Keratinocyte (primary cell): Measurements from ENCODE around the gene ABI3BP.

Source experiments
- CTCF ChIP-seq, 3 experiments: IDR thresholded peaks in 1 of 3; conservative IDR thresholded peaks in 1 of 3; optimal IDR thresholded peaks in 1 of 3; 2 replicates in 2 of 3; 3 replicates in 1 of 3; pipeline versions ENCODE3 to v1.5.1; 2011; ENCODE audit warnings: low read length in 3 of 3, mild to moderate bottlenecking in 3 of 3, moderate library complexity in 2 of 3, control low read depth in 1 of 3, inconsistent platforms in 1 of 3; ENCODE audit not compliant: insufficient read depth in 2 of 3; ENCODE audit errors: extremely low read depth in 1 of 3
- EZH2 ChIP-seq: IDR thresholded peaks from one replicate; pipeline ENCODE4 v1.6.1; 2012; ENCODE audit warnings: inconsistent platforms, mild to moderate bottlenecking, low read length, moderate library complexity

GRCh38 chr3:100869787-100870186 lies 123.4 kb downstream of the ABI3BP start:
- TF ChIP-seq CTCF (optimal IDR thresholded peaks at IDR 0.05 in 1 of 3, IDR thresholded peaks at IDR 0.05 in 1 of 3, conservative IDR thresholded peaks at IDR 0.05 in 1 of 3; ENCODE audit: extremely low read depth in 1 of 3, insufficient read depth in 2 of 3, low read length in 3 of 3) (no peak), EZH2 (no peak)
